HG03095 (cell line): ENCODE measurements around the gene NFIX.
"Not testable (repeated sequence)": the region's sequence is repeated elsewhere in the genome, so short reads cannot be mapped to it uniquely, and the experiment has no call there.

Source experiments
- ATAC-seq: cut with Tn5 transposase; IDR thresholded peaks from one replicate; pipeline ENCODE4 v1.9.1; 2021; ENCODE audit warnings: moderate library complexity; ENCODE audit not compliant: unreplicated experiment

The NFIX gene

DNA sequence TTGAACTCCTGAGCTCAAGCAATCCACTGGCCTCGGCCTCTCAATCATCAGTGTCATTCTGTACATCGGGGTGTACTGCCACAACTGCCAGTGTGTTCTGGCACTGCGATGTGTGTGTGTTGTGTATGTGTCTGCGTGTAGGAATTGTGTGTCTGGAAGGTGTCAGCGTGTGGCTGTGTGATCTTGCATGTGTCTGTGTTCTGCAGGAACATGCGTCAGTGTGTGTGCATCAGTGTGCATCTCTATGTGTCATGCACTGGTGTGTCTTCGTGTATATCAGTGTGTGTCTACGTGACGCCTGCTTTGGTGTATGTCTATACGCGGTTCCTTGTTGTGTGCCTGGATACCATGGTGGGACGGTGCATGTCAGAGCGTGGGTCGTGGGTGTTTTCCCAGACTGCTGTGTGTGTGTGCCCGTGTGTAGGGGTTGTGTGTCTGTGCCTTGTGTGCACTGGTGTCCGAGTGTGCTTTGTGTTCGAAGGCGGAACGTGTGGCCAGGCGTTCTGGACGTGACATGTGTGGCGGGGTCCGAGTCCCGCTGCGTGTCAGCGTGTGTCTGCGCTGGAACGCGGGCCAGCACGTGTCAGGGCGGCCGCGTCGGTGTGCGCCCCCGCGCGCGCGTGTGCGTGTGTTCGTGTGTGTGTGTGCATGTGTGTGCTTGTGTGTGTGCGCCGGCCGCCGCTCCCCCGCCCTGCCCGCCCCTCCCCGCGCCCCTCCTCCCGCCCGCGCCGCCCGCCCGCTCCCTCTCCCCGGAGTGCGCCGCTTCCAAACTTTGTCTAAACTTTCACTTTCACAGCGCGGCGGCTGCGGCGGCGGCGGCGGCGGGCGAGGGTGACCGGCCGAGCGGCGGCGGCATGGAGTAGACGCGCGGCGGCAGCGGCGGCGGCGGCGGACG is at the start of gene NFIX:
Gene NFIX (plus strand): TSS at position 775 of the 895 bp plus-strand sequence. CDS start 363 bp downstream, outside the sequence.
- ATAC-seq = no peak

DNA sequence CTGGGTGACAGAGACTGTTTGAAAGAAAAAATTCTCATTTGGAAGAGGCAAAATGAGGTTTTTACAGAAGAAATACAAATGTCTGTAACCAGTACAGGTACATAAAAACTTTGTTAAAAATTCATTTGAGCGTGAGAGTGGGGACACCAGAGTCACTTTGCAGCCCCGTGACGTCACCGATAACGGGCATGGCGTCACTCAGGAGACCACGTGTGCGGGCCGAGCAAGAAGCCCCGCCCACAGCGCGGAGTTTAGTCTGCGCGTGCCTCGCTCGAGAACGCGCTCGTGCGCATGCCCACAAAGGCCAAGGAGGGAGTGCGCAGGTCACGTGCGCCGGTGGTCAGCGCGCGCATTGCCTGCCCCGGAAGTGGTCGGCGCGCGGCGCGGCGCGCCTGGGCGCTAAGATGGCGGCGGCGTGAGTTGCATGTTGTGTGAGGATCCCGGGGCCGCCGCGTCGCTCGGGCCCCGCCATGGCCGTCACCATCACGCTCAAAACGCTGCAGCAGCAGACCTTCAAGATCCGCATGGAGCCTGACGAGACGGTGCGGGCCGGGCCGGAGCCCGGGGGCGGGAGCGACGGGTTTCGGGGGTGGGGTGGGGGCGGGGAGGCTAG is 49.7 kb upstream of the NFIX start, which contains the start of gene RAD23A:
Gene RAD23A (plus strand): TSS at position 384 of the 613 bp plus-strand sequence. CDS start 87 bp downstream, at position 471.
- ATAC-seq = peak; percentile 59

- peak; percentile 23 for ATAC-seq
Observed at GRCh38 chr19:12946092-12946721, 49.1 kb upstream of the NFIX start.

- no peak for ATAC-seq
Observed at GRCh38 chr19:12946731-12947496, 48.4 kb upstream of the NFIX start.

DNA sequence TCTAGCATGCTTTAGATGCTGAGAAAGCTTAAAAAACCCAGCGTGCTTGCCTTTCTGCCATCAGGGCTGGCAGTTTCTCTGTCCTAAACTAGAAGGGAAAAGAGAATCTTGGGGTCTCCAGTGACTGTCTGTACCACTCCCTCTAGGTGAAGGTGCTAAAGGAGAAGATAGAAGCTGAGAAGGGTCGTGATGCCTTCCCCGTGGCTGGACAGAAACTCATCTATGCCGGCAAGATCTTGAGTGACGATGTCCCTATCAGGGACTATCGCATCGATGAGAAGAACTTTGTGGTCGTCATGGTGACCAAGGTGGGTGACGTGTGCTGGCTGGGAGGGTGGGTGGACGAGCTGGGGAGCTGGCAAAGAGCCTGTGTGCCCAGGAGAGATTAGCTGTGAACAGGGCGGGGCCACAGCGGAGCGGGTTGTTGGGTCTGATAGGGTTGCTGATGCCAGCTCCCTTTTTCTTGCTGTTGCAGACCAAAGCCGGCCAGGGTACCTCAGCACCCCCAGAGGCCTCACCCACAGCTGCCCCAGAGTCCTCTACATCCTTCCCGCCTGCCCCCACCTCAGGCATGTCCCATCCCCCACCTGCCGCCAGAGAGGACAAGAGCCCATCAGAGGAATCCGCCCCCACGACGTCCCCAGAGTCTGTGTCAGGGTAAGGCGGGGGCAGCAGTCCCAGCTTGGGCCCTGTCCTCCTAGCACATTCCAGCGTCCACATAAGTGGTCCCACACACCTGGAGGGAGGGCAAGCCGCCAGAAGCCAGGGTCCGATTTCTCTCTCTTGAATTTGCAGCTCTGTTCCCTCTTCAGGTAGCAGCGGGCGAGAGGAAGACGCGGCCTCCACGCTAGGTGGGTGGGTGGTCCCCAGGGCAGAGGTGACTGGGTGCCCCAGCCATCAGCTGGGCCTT is 47.3 kb upstream of the NFIX start:
- no peak for ATAC-seq

- no peak for ATAC-seq
Observed at GRCh38 chr19:12948612-12949362, 46.5 kb upstream of the NFIX start.

DNA sequence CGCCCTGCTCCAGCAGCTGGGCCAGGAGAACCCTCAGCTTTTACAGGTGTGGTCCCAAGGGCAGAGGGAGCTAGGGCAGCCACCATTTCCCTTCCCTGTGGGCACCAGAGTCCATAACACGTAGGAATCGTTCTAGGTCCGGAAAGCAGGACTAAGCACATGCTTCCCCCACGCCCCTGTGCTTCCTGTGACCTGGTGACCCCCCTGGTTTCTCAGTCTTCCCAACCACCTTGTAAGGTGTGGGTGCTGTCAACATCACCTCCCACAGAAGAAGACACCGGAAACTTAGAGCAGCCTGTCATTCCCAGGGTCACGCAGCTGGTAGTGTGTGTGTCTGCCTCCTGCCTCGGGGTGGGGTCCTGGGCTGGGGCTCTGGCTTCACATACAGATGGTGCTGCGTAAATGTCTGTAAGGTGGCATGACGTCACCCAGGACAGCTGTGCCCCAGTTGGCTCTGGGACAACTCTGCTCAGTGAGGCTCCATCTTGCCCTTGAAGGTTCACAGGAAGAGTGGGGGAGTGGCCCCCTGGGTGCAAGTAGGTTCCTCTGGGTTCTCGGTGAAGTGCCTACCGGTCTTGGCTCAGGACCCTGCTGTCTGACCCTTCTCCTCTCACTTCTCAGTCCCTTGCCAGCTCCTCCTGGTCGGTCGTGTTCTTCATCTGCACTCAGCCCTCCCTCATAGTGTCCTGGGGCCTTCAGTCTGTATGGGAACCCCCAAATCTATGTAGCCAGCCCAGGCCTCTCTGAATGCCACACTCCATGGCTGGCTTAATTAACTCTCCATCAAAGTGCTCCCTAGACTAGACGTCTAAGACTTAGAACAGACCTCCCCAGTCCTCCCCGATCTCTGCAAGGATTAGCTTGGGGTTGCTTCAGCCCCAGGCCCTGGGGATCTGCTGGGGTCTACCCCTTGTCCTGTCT is 45.7 kb upstream of the NFIX start:
- no peak for ATAC-seq

DNA sequence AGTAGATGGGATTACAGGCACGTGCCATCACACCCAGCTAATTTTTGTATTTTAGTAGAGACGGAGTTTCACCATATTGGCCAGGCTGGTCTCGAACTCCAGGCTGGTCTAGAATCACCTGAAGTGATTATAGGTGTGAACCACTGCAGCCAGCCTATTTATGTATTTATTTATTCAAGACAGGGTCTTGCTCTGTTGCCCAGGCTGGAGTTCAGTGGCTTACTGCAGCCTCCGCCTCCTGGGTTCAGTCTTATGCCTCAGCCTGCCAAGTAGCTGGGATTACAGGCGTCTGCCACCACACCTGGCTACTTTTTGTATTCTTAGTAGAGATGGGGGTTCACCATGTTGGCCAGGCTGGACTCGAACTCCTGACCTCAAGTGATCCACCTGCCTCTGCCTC is 43.2 kb upstream of the NFIX start:
- ATAC-seq = not testable (repeated sequence)

GRCh38 chr19:12952488-12953137 is 42.7 kb upstream of the NFIX start:
- no peak for ATAC-seq

GRCh38 chr19:12953138-12953798 is 42.0 kb upstream of the NFIX start:
- ATAC-seq = no peak

DNA sequence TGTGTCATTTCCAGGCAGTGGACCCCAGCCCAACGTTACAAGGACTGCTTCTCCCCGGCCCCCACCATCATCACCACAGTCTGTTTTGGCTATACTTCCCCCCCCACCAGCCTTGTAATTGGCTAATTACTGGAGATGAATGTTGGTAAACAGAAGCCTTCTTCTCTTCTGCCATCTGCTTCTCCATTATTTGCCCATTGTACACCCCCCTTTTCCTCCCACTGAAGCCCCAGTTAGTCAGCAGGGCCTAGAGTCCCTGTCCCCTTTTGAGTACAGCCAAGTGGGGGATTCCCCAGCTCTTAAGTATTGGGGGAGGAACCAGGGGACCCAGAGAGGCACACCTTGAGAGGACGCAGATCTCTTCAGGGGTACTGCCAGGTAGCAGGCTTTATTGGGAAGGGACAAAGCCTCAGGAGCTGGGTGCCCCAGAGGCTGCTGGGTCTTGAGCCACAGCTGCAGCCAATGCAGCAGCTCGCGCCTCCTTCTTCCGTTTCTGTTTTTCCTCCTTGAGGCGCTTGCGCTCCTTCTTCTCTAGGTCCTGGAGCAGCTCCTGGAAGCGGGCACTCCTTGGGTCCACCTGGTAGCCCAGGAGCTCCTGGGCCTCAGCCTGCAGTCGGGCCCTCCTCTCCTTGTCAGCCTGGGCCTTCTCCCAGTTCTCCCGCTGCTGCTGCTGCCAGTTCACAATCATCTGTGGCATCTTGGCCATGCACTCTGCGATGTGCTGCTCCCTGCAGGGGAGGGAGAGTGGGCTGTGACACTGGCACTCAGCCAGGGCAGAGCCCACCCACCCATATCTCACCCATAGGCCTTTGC is 41.3 kb upstream of the NFIX start:
- no peak for ATAC-seq

GRCh38 chr19:12954612-12954962 is 40.7 kb upstream of the NFIX start:
- ATAC-seq = no peak

- ATAC-seq = not testable (repeated sequence)
Observed at GRCh38 chr19:12955575-12955974, 39.7 kb upstream of the NFIX start.

- ATAC-seq = no peak
Observed at GRCh38 chr19:12955996-12956395, 39.3 kb upstream of the NFIX start.

DNA sequence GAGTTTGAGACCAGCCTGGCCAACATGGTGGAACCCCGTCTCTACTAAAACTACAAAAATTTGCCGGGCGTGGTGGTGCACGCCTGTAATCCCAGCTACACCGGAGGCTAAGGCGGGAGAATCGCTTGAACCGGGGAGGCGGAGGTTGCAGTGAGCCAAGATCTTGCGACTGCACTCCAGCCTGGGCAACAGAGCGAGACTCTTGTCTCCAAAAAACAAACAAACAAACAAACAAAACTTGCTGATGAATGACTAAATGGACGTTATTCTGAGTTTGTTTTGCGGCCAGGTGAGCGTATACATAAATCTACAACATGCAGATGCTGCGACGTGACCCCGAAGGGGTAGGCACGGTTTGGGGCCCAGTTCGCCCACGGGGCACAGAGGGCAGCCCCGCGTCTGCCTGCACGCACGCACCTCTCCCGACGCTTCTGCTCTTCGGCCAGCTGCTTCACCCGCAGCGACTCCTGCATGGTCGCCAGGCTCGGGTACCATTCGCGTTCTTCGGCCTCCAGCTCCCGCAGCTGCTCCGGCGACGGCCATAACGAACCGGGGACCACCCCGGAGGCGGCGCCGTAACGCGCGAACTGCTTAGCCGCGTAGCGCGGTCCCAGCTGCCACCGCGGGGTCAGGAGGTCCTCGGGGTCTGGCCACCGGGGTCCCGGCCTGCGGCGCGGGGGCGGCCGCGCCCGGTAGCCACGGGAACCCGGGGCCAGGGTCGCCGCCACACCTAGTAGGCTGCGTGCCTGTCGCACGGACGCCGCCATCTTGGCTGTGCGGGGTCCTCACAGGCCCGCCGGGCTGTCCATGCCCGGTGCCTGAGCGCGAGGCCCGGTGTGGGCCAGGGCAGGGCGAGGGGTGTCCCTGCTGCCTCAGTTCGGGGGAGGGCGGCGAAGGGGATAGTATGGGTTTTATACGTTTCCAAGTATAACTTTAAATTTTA is 38.6 kb upstream of the NFIX start, which contains the start of gene GADD45GIP1:
Gene GADD45GIP1 (minus strand): TSS at position 778 of the 943 bp plus-strand sequence. CDS start 11 bp downstream, at position 767.
- ATAC-seq = peak; percentile 63
